Calu3 (cell line): ENCODE measurements around the gene KLK13. TPM values are rescaled to one million over a fixed set of nuclear protein-coding genes. Genes with fewer than 3 reads are reported as not detected.

Experiments used
- BruUV-seq: library from RNA; stranded (reverse); fragments of 400-500 nt; replicated peaks from 2 replicates; lab custom pipeline; 2021; lab: Mats Ljungman, UMichigan
- CTCF ChIA-PET: fragments of 300-600 bp; sonication (Branson Sonifier 250); formaldehyde crosslinking; loops from one replicate; lab custom pipeline; 2022; ENCODE audit warnings: antibody characterized with exemption; lab: Charles Lee
- DNase-seq: peaks from one replicate; pipeline ENCODE4 v3.0.0; 2022
- H3K27ac Mint-ChIP-seq: one replicate; pipeline ENCODE4 v1.8.0; 2022; ENCODE audit warnings: mixed read lengths; ENCODE audit not compliant: unreplicated experiment
- H3K27me3 Mint-ChIP-seq: one replicate; pipeline ENCODE4 v1.8.0; 2022; ENCODE audit warnings: mixed read lengths; ENCODE audit not compliant: unreplicated experiment
- H3K36me3 Mint-ChIP-seq: one replicate; pipeline ENCODE4 v1.8.0; 2022; ENCODE audit warnings: mild to moderate bottlenecking, moderate library complexity, mixed read lengths; ENCODE audit not compliant: insufficient read depth, unreplicated experiment
- H3K4me1 Mint-ChIP-seq: one replicate; pipeline ENCODE4 v1.8.0; 2022; ENCODE audit warnings: mild to moderate bottlenecking, low read depth, mixed read lengths; ENCODE audit not compliant: unreplicated experiment
- H3K4me3 Mint-ChIP-seq: one replicate; pipeline ENCODE4 v1.8.0; 2022; ENCODE audit warnings: mild to moderate bottlenecking, low read depth, moderate library complexity, mixed read lengths; ENCODE audit not compliant: unreplicated experiment
- H3K9me3 Mint-ChIP-seq: one replicate; pipeline ENCODE4 v1.8.0; 2022; ENCODE audit warnings: low read depth, mixed read lengths; ENCODE audit not compliant: unreplicated experiment
- CTCF ChIP-seq: fragments of 200-600 bp; IDR thresholded peaks from one replicate; pipeline ENCODE4 v1.8.0; 2022; ENCODE audit warnings: antibody characterized with exemption; ENCODE audit not compliant: unreplicated experiment
- intact Hi-C: fragments of 100-400 bp; cut with micrococcal nuclease; formaldehyde crosslinking; loops from one replicate; pipeline ENCODE4 v1.10.0; 2022; ENCODE audit not compliant: unreplicated experiment
- total RNA-seq: library from RNA; stranded (reverse); gene quantifications from 2 replicates; pipeline ENCODE4 v1.2.3, GENCODE V29; 2022

The KLK13 gene
- total RNA-seq, 1 experiment from 2014 or later: not detected

GRCh38 chr19:51094696-51095279 lies 29.9 kb upstream of the KLK13 start:
- Mint-ChIP-seq H3K4me3 (no peak overlapping the region), H3K4me1 (peaks cover 46% of the 10 kb centered on the region), H3K27ac (peak overlapping the region; percentile 27), H3K36me3 (peaks cover 38% of the 10 kb centered on the region), H3K27me3 (no peaks in the 10 kb centered on the region), H3K9me3 (no peaks in the 10 kb centered on the region)
- intact Hi-C loops: loop anchor here (5.0 kb wide), 2 partner anchors 187 to 292 kb away; no protein-coding TSS in a partner anchor
- CTCF ChIA-PET: interaction anchor here (0.6 to 3.6 kb wide), 9 partner anchors 69 to 506 kb away, joined by 3 to 32 read pairs (median 4); partner anchors contain the start of gene KLK10
- no TSS peak for BruUV-seq
- DNase-seq: peak; percentile 56
- peak; percentile 95 for TF ChIP-seq CTCF

GRCh38 chr19:51093510-51094345 lies 28.8 kb upstream of the KLK13 start:
- H3K4me3 Mint-ChIP-seq: no peak overlapping the region
- H3K27me3 Mint-ChIP-seq: no peaks in the 10 kb centered on the region
- peak overlapping the region; percentile 27 for H3K27ac Mint-ChIP-seq
- H3K9me3 Mint-ChIP-seq: no peaks in the 10 kb centered on the region
- no TSS peak for BruUV-seq
- DNase-seq: peak; percentile 26
- TF ChIP-seq CTCF: no peak
- CTCF ChIA-PET: interaction anchor here (1.4 to 3.6 kb wide), 3 partner anchors 68 to 76 kb away, joined by 3 to 32 read pairs (median 18); partner anchors contain the start of gene KLK10
- intact Hi-C loops: no loop called here
- H3K4me1 Mint-ChIP-seq: peaks cover 46% of the 10 kb centered on the region
- H3K36me3 Mint-ChIP-seq: peaks cover 29% of the 10 kb centered on the region

GRCh38 chr19:51093101-51093500 lies 28.2 kb upstream of the KLK13 start:
- CTCF ChIA-PET: interaction anchor here (2.3 to 3.6 kb wide), 2 partner anchors 73 to 76 kb away, joined by 18 to 32 read pairs; partner anchors contain the start of gene KLK10
- Mint-ChIP-seq H3K9me3 (no peaks in the 10 kb centered on the region), H3K27ac (no peak overlapping the region), H3K27me3 (no peaks in the 10 kb centered on the region), H3K36me3 (peaks cover 27% of the 10 kb centered on the region), H3K4me1 (peaks cover 46% of the 10 kb centered on the region), H3K4me3 (no peak overlapping the region)
- TF ChIP-seq CTCF: no peak
- no peak for DNase-seq
- intact Hi-C loops: no loop called here
- BruUV-seq: no TSS peak

GRCh38 chr19:51091895-51092873 lies 27.3 kb upstream of the KLK13 start:
- intact Hi-C loops: no loop called here
- no peak overlapping the region for H3K4me3 Mint-ChIP-seq
- no peak for TF ChIP-seq CTCF
- no peaks in the 10 kb centered on the region for H3K9me3 Mint-ChIP-seq
- no peak for DNase-seq
- H3K27ac Mint-ChIP-seq: no peak overlapping the region
- peaks cover 44% of the 10 kb centered on the region for H3K4me1 Mint-ChIP-seq
- peaks cover 2% of the 10 kb centered on the region for H3K27me3 Mint-ChIP-seq
- CTCF ChIA-PET: interaction anchor here (0.7 to 3.6 kb wide), 2 partner anchors 11 to 75 kb away, joined by 4 to 18 read pairs; no protein-coding TSS in a partner anchor
- no TSS peak for BruUV-seq
- H3K36me3 Mint-ChIP-seq: peaks cover 22% of the 10 kb centered on the region
